Epithelial cell of prostate (primary cell): ENCODE measurements around the gene INO80.

Source experiments
- DNase-seq: peaks from one replicate; pipeline ENCODE4 v3.0.0-alpha.2; 2011; ENCODE audit warnings: low read depth, low spot score
- H3K27ac ChIP-seq: fragments of 450-650 bp; 2 replicates; pipeline ENCODE4 v1.5.1; 2017; ENCODE audit warnings: mild to moderate bottlenecking

Gene INO80

GRCh38 chr15:40933517-40933902, 182.6 kb downstream of the INO80 start:
- no peak for DNase-seq
- no peak overlapping the region for H3K27ac ChIP-seq

DNA sequence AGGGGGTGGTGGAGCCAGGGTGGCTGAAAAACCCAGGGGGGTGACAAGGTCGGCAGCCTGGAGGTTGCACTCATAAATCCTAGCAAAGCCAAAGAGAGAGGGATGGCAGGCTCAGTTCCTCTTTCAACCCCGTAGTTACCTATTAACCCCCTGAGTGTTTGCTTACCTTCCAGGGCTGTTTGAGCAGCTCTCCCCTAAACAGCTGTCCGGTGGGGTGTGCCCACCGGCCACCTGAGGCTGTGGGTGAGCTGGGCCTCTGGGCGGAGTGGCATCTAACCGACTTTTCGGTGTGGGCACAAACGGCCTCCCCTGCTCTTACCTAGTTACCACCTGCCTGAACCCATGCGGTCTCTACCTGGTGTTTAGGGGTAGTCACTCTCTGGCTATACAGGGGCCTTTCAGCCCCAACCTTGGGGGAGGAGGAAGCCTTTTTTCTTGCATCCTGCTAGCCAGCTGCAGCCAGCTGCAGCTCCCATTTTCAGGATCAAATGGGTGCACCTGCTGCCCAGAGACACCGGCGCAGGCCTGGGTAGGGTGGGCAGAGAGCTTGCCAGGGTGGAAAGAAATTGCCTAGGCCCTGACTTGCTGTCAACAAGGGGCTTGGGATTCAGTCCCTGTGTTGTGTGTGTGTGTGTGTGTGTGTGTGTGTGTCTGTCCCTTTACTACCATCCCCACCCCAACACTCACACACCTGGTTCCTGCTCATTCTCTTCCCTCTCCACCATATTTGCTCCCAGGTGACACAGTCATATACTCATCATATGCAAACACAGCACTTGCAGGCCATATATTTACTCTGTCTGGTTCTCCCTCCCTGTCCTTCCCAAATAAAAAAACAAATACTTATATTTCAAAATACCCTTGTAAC, 183.2 kb downstream of the INO80 start:
- DNase-seq: no peak
- no peak overlapping the region for H3K27ac ChIP-seq

DNA sequence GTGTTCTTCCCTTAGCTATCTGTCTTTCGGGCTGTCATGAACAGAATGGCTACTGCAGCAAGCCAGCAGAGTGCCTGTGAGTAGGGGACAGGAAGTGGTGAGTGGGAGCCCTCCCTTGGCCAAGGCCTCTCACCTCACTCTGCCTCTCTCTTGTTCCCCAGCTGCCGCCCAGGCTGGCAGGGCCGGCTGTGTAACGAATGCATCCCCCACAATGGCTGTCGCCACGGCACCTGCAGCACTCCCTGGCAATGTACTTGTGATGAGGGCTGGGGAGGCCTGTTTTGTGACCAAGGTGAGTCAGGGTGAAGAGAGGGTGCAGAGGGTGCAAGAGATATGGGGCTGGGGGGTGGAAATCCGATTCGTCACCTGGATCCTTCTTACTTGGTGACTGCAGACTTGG, 183.9 kb downstream of the INO80 start:
- DNase-seq: no peak

GRCh38 chr15:40931300-40932142, 184.6 kb downstream of the INO80 start:
- no peak overlapping the region for H3K27ac ChIP-seq
- DNase-seq: no peak

More for the DNA sequence above, 183.9 kb downstream of the INO80 start:
- H3K27ac ChIP-seq: no peak overlapping the region

DNA sequence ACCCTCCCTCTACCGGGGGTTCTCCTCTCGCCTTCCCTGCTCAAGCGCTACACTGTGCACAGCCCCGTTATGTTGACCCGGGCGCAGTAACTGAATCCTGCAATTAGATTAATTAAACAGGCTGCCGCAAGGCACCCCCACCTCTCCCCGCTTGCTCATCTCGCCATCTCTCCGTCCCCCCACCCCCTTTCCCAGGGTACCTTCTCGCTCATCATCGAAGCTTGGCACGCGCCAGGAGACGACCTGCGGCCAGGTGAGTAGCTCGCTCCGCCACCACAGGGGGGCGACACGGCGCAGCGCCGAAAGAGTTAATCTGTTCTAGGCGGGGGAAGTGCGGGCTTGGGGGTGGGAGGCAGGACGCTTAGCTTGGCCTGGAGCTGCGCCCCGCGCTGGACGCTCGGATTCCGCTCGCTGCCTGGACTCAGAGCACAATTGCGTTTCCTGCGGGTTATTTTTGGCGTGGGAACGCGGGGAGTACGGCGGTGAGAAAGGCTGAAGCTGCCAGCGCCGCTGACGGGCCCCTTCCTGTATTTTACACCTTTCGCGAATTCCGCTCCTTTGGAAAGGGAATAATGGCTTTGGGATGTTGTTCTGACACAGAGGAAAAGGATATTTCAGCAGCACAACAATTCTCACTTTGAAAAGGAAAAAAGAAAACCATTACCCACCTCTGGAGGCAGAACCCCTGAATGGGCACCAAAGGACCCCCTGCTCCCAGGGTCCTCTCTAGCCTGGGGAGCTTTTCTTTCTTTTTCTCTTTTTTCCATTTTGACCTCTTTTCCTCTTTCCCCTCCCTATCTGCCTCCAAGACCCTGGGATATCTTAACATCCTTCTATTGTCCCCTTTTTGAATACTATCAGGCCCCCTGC, 185.4 kb downstream of the INO80 start:
- DNase-seq: no peak
- H3K27ac ChIP-seq: no peak overlapping the region

- H3K27ac ChIP-seq: no peak overlapping the region
- DNase-seq: no peak
These were observed 186.2 kb downstream of the INO80 start for GRCh38 chr15:40929660-40930429.
